ENCODE results near the gene DCTN3. TPM values are rescaled to one million over a fixed set of nuclear protein-coding genes. Genes with fewer than 3 reads are reported as not detected.

Gene DCTN3
- polyA plus RNA-seq, 3 donors from 2014 or later = 201 to 315 (median 268) TPM

- no peak for DNase-seq
- H3K36me3 Mint-ChIP-seq = peaks cover 0 to 3% (median 0%) of the 10 kb centered on the region in 3 donors
- H3K4me3 Mint-ChIP-seq = peak overlapping the region; percentile 87 to 91 (median 89)
Measured at GRCh38 chr9:34638138-34638445, 17.8 kb upstream of the DCTN3 start.

GRCh38 chr9:34637356-34638137 is 17.3 kb upstream of the DCTN3 start, which contains the start of gene SIGMAR1:
Gene SIGMAR1 (minus strand): TSS chr9:34637787. CDS start chr9:34637697, 90 bp downstream.
- DNase-seq = peak; percentile 95 to 96 (median 96)
- peak within 1 kb of the TSS; percentile 87 to 91 (median 89) for H3K4me3 Mint-ChIP-seq
- peaks cover 32 to 44% of the 10 kb centered on the region in 2 donors for H3K4me1 Mint-ChIP-seq

More at GRCh38 chr9:34638138-34638445, 17.8 kb upstream of the DCTN3 start:
- Mint-ChIP-seq H3K27me3 (ENCODE audit: low read depth in 3 of 3) (peaks cover 0 to 3% (median 0%) of the 10 kb centered on the region in 3 donors), H3K9me3 (no peaks in the 10 kb centered on the region), H3K4me1 (peaks cover 32 to 44% of the 10 kb centered on the region in 2 donors), H3K27ac (peak overlapping the region; percentile 92 to 97 (median 93))

GRCh38 chr9:34636791-34637355 is 16.6 kb upstream of the DCTN3 start:
- peak overlapping the region; percentile 81 to 92 (median 86) for H3K27ac Mint-ChIP-seq
- peaks cover 0 to 3% (median 0%) of the 10 kb centered on the region in 3 donors for H3K27me3 Mint-ChIP-seq (ENCODE audit: low read depth in 3 of 3)
- no peaks in the 10 kb centered on the region for H3K9me3 Mint-ChIP-seq
- peak in 1 of 3 donors; percentile 9 for DNase-seq
- H3K4me1 Mint-ChIP-seq = peaks cover 32 to 44% of the 10 kb centered on the region in 2 donors
- H3K4me3 Mint-ChIP-seq = peak overlapping the region; percentile 87 to 91 (median 89)
- peaks cover 0 to 3% (median 0%) of the 10 kb centered on the region in 3 donors for H3K36me3 Mint-ChIP-seq

More at GRCh38 chr9:34637356-34638137, 17.3 kb upstream of the DCTN3 start, which contains the start of gene SIGMAR1:
- Mint-ChIP-seq H3K27ac (peak within 1 kb of the TSS; percentile 92 to 97 (median 93)), H3K27me3 (ENCODE audit: low read depth in 3 of 3) (peaks cover 0 to 3% (median 0%) of the 10 kb centered on the region in 3 donors), H3K36me3 (peaks cover 0 to 3% (median 0%) of the 10 kb centered on the region in 3 donors), H3K9me3 (no peaks in the 10 kb centered on the region)

- Mint-ChIP-seq H3K9me3 (no peaks in the 10 kb centered on the region), H3K4me3 (peak overlapping the region in 4 of 5 donors; percentile 26 to 53 (median 37)), H3K27me3 (ENCODE audit: low read depth in 3 of 3) (peaks cover 0 to 12% (median 3%) of the 10 kb centered on the region in 3 donors), H3K36me3 (peaks cover 0 to 3% (median 0%) of the 10 kb centered on the region in 3 donors), H3K27ac (no peak overlapping the region), H3K4me1 (peaks cover 32 to 44% of the 10 kb centered on the region in 2 donors)
- no peak for DNase-seq
Measured at GRCh38 chr9:34635556-34635955, 15.3 kb upstream of the DCTN3 start.

- no peak overlapping the region for H3K27ac Mint-ChIP-seq
- peak overlapping the region in 1 of 5 donors; percentile 18 for H3K4me3 Mint-ChIP-seq
- no peaks in the 10 kb centered on the region for H3K9me3 Mint-ChIP-seq
- peaks cover 32 to 44% of the 10 kb centered on the region in 2 donors for H3K4me1 Mint-ChIP-seq
- no peak for DNase-seq
- H3K27me3 Mint-ChIP-seq (ENCODE audit: low read depth in 3 of 3) = peaks cover 1 to 19% (median 10%) of the 10 kb centered on the region in 3 donors
- peaks cover 0 to 3% (median 0%) of the 10 kb centered on the region in 3 donors for H3K36me3 Mint-ChIP-seq
Measured at GRCh38 chr9:34634551-34635248, 14.4 kb upstream of the DCTN3 start.

GRCh38 chr9:34633851-34634550 is 13.7 kb upstream of the DCTN3 start:
- H3K4me3 Mint-ChIP-seq = peak overlapping the region in 3 of 5 donors; percentile 6 to 40 (median 29)
- H3K4me1 Mint-ChIP-seq = peaks cover 37 to 49% of the 10 kb centered on the region in 2 donors
- H3K27ac Mint-ChIP-seq = peak overlapping the region in 3 of 6 donors; percentile 17 to 37 (median 34)
- H3K36me3 Mint-ChIP-seq = peaks cover 0 to 3% (median 0%) of the 10 kb centered on the region in 3 donors
- DNase-seq = peak; percentile 73 to 77 (median 73)
- no peaks in the 10 kb centered on the region for H3K9me3 Mint-ChIP-seq
- H3K27me3 Mint-ChIP-seq (ENCODE audit: low read depth in 3 of 3) = peaks cover 1 to 26% (median 14%) of the 10 kb centered on the region in 3 donors

- Mint-ChIP-seq H3K9me3 (no peaks in the 10 kb centered on the region), H3K36me3 (peaks cover 4 to 8% (median 5%) of the 10 kb centered on the region in 3 donors), H3K4me1 (peaks cover 35 to 48% of the 10 kb centered on the region in 2 donors), H3K27ac (no peak overlapping the region), H3K27me3 (ENCODE audit: low read depth in 3 of 3) (peaks cover 6 to 29% (median 20%) of the 10 kb centered on the region in 3 donors), H3K4me3 (no peak overlapping the region)
- DNase-seq = no peak
Measured at GRCh38 chr9:34633166-34633565, 12.9 kb upstream of the DCTN3 start.

- no peak for DNase-seq
- Mint-ChIP-seq H3K4me3 (peak overlapping the region in 4 of 5 donors; percentile 21 to 61 (median 37)), H3K27me3 (ENCODE audit: low read depth in 3 of 3) (peaks cover 19 to 30% (median 28%) of the 10 kb centered on the region in 3 donors), H3K9me3 (no peaks in the 10 kb centered on the region), H3K36me3 (peaks cover 4 to 8% (median 5%) of the 10 kb centered on the region in 3 donors), H3K27ac (peak overlapping the region in 1 of 6 donors; percentile 20), H3K4me1 (peaks cover 20 to 28% of the 10 kb centered on the region in 2 donors)
Measured at GRCh38 chr9:34630402-34631154, 10.3 kb upstream of the DCTN3 start.

GRCh38 chr9:34629491-34629808 is 9.2 kb upstream of the DCTN3 start:
- peaks cover 24 to 36% (median 32%) of the 10 kb centered on the region in 3 donors for H3K27me3 Mint-ChIP-seq (ENCODE audit: low read depth in 3 of 3)

GRCh38 chr9:34628656-34629490 is 8.6 kb upstream of the DCTN3 start, which contains the start of gene ARID3C:
Gene ARID3C (minus strand): TSS chr9:34629066. CDS start chr9:34628014, 1,052 bp downstream.
- Mint-ChIP-seq H3K27ac (peak within 1 kb of the TSS in 2 of 6 donors; percentile 35 to 58), H3K9me3 (no peaks in the 10 kb centered on the region), H3K27me3 (ENCODE audit: low read depth in 3 of 3) (peaks cover 26 to 40% (median 34%) of the 10 kb centered on the region in 3 donors), H3K4me3 (peak within 1 kb of the TSS; percentile 82 to 92 (median 88)), H3K36me3 (peaks cover 4 to 6% (median 5%) of the 10 kb centered on the region in 3 donors), H3K4me1 (peaks cover 14 to 19% of the 10 kb centered on the region in 2 donors)
- DNase-seq = peak; percentile 20 to 39 (median 37)

More at GRCh38 chr9:34629491-34629808, 9.2 kb upstream of the DCTN3 start:
- Mint-ChIP-seq H3K4me1 (peaks cover 18 to 24% of the 10 kb centered on the region in 2 donors), H3K9me3 (no peaks in the 10 kb centered on the region), H3K27ac (peak overlapping the region in 1 of 6 donors; percentile 35), H3K36me3 (peaks cover 4 to 8% (median 5%) of the 10 kb centered on the region in 3 donors), H3K4me3 (peak overlapping the region; percentile 73 to 88 (median 83))
- no peak for DNase-seq

All from immature natural killer cell (primary cell).